HEK293 (cell line): Measurements from ENCODE around the gene AKAP6.

Experiments used
- CTCF ChIA-PET: fragments of 350-600 bp; formaldehyde crosslinking; extraction: SDS; loops from one replicate; lab custom pipeline; 2021; ENCODE audit warnings: antibody characterized with exemption; lab: Yijun Ruan, JAX
- POLR2A ChIA-PET: fragments of 300-600 bp; formaldehyde crosslinking; extraction: SDS; loops from one replicate; lab custom pipeline; 2020; ENCODE audit warnings: antibody characterized with exemption, inconsistent platforms; lab: Yijun Ruan, JAX
- H3K27ac ChIP-seq: fragments of 200-500 bp; sonication (Bioruptor generic); 2 replicates; pipeline ENCODE4 v1.5.1; 2014; ENCODE audit warnings: low read depth, low read length, control low read depth, inconsistent platforms; ENCODE audit errors: extremely low read depth
- H3K36me3 ChIP-seq, 2 experiments: fragments of 200-500 bp in 1 of 2; sonication (Bioruptor generic) in 1 of 2; 1 replicate in 1 of 2; 2 replicates in 1 of 2; pipeline ENCODE4 v1.5.1; 2014 to 2017; ENCODE audit warnings: inconsistent platforms in 2 of 2, low read length in 2 of 2; ENCODE audit not compliant: control insufficient read depth in 2 of 2, insufficient read depth in 1 of 2
- H3K4me1 ChIP-seq: fragments of 200-500 bp; sonication (Bioruptor generic); 2 replicates; pipeline ENCODE4 v1.5.1; 2014; ENCODE audit warnings: mild to moderate bottlenecking, low read length, inconsistent platforms; ENCODE audit not compliant: control insufficient read depth, insufficient read depth
- H3K4me3 ChIP-seq: 2 replicates; pipeline ENCODE4 v1.5.1; 2011; ENCODE audit warnings: low read depth, mild to moderate bottlenecking, control low read depth, low read length, moderate library complexity
- H3K9me3 ChIP-seq: fragments of 200-500 bp; sonication (Bioruptor generic); 2 replicates; pipeline ENCODE4 v1.5.1; 2014; ENCODE audit warnings: low read depth, low read length, inconsistent platforms; ENCODE audit not compliant: control insufficient read depth, insufficient read depth
- AEBP2 ChIP-seq: fragments of 450-650 bp; formaldehyde crosslinking; IDR thresholded peaks from 2 replicates; pipeline ENCODE4 v1.5.1; 2016; ENCODE audit warnings: missing biosample characterization, missing genetic modification characterization, borderline replicate concordance
- IKZF3 ChIP-seq: fragments of 450-650 bp; IDR thresholded peaks from 2 replicates; pipeline ENCODE4 v1.5.0; 2018; ENCODE audit warnings: missing biosample characterization, mild to moderate bottlenecking, missing genetic modification characterization, moderate library complexity
- OSR2 ChIP-seq: fragments of 450-650 bp; formaldehyde crosslinking; IDR thresholded peaks from 2 replicates; pipeline ENCODE4 v1.5.1; 2016; ENCODE audit warnings: missing biosample characterization, missing genetic modification characterization
- PATZ1 ChIP-seq: fragments of 450-650 bp; formaldehyde crosslinking; IDR thresholded peaks from 2 replicates; pipeline ENCODE4 v1.5.1; 2016; ENCODE audit warnings: missing biosample characterization, missing genetic modification characterization
- SP2 ChIP-seq: fragments of 450-650 bp; formaldehyde crosslinking; IDR thresholded peaks from 2 replicates; pipeline ENCODE4 v1.5.1; 2016; ENCODE audit warnings: missing biosample characterization, missing genetic modification characterization
- TRIM28 ChIP-seq: IDR thresholded peaks from 2 replicates; pipeline ENCODE4 v1.6.1; 2011; ENCODE audit warnings: low read length, control low read depth, borderline replicate concordance
- WT1 ChIP-seq: fragments of 450-650 bp; formaldehyde crosslinking; IDR thresholded peaks from 2 replicates; pipeline ENCODE4 v1.5.1; 2016; ENCODE audit warnings: missing biosample characterization, missing genetic modification characterization
- ZFP3 ChIP-seq: fragments of 450-650 bp; formaldehyde crosslinking; IDR thresholded peaks from 2 replicates; pipeline ENCODE4 v1.5.1; 2016; ENCODE audit warnings: low read depth, missing biosample characterization, missing genetic modification characterization
- ZIC2 ChIP-seq: fragments of 450-650 bp; formaldehyde crosslinking; IDR thresholded peaks from 2 replicates; pipeline ENCODE4 v1.5.1; 2016; ENCODE audit warnings: missing biosample characterization, missing genetic modification characterization
- ZNF10 ChIP-seq: fragments of 450-650 bp; formaldehyde crosslinking; IDR thresholded peaks from 2 replicates; pipeline ENCODE4 v1.5.1; 2017; ENCODE audit warnings: missing biosample characterization, missing genetic modification characterization
- ZNF214 ChIP-seq: fragments of 450-650 bp; formaldehyde crosslinking; IDR thresholded peaks from 2 replicates; pipeline ENCODE4 v1.5.1; 2017; ENCODE audit warnings: missing biosample characterization, mild to moderate bottlenecking, missing genetic modification characterization, borderline replicate concordance
- ZNF221 ChIP-seq: fragments of 450-650 bp; formaldehyde crosslinking; IDR thresholded peaks from 2 replicates; pipeline ENCODE4 v1.5.1; 2017; ENCODE audit warnings: missing biosample characterization, missing genetic modification characterization, borderline replicate concordance
- ZNF311 ChIP-seq: fragments of 450-650 bp; formaldehyde crosslinking; IDR thresholded peaks from 2 replicates; pipeline ENCODE4 v1.5.1; 2017; ENCODE audit warnings: missing biosample characterization, missing genetic modification characterization, borderline replicate concordance
- ZNF324 ChIP-seq: fragments of 450-650 bp; formaldehyde crosslinking; IDR thresholded peaks from 2 replicates; pipeline ENCODE4 v1.5.1; 2016; ENCODE audit warnings: missing biosample characterization, missing genetic modification characterization
- ZNF394 ChIP-seq: fragments of 450-650 bp; formaldehyde crosslinking; IDR thresholded peaks from 2 replicates; pipeline ENCODE4 v1.5.1; 2016; ENCODE audit warnings: missing biosample characterization, missing genetic modification characterization, mild to moderate bottlenecking, moderate library complexity, borderline replicate concordance
- ZNF433 ChIP-seq: fragments of 450-650 bp; formaldehyde crosslinking; IDR thresholded peaks from 2 replicates; pipeline ENCODE4 v1.5.1; 2016; ENCODE audit warnings: missing biosample characterization, missing genetic modification characterization, low read depth
- ZNF610 ChIP-seq: fragments of 450-650 bp; formaldehyde crosslinking; IDR thresholded peaks from 2 replicates; pipeline ENCODE4 v1.5.1; 2016; ENCODE audit warnings: missing biosample characterization, missing genetic modification characterization, borderline replicate concordance
- ZNF654 ChIP-seq: fragments of 450-650 bp; formaldehyde crosslinking; IDR thresholded peaks from 2 replicates; pipeline ENCODE4 v1.5.1; 2016; ENCODE audit warnings: low read depth, missing biosample characterization, missing genetic modification characterization
- ZNF843 ChIP-seq: fragments of 450-650 bp; formaldehyde crosslinking; IDR thresholded peaks from 2 replicates; pipeline ENCODE4 v1.5.1; 2016; ENCODE audit warnings: missing biosample characterization, missing genetic modification characterization
- TF ChIP-seq, protein P1 (sequence below): fragments of 450-650 bp; formaldehyde crosslinking; IDR thresholded peaks from 2 replicates; pipeline ENCODE4 v1.5.1; 2016; ENCODE audit warnings: missing biosample characterization, missing genetic modification characterization
- TF ChIP-seq, protein P2 (sequence below): fragments of 450-650 bp; IDR thresholded peaks from 2 replicates; pipeline ENCODE4 v1.5.1; 2018; ENCODE audit warnings: missing biosample characterization, mild to moderate bottlenecking, missing genetic modification characterization
- TF ChIP-seq, protein P3 (sequence below): fragments of 450-650 bp; formaldehyde crosslinking; IDR thresholded peaks from 2 replicates; pipeline ENCODE4 v1.5.1; 2017; ENCODE audit warnings: missing biosample characterization, missing genetic modification characterization
- TF ChIP-seq, protein P4 (sequence below): fragments of 450-650 bp; IDR thresholded peaks from 2 replicates; pipeline ENCODE4 v1.5.1; 2018; ENCODE audit warnings: missing biosample characterization, missing genetic modification characterization

AKAP6 gene

DNA sequence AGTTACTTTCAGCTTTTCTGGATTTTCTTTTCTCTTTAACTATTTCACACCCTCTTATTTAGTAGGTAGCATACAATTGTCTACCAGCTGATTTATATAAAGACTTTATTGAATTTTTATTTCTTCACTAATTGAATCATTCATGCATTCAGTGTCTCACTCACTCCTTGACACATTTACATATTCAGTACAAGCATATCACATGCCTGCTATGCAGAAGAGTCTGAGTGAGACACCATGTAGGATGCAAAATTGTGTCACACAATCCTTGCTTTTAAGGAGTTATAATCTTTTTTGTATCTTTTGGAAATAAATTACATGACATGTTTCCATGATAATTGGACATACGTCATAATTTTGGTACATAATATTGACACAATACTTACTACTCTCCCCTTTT, 83.0 kb downstream of the AKAP6 start:
- CTCF ChIA-PET: interaction anchor here (0.6 kb wide), 1 partner anchor 53 kb away, joined by 3 read pairs; no protein-coding TSS in a partner anchor

GRCh38 chr14:32412532-32412931, 83.4 kb downstream of the AKAP6 start:
- Histone ChIP-seq H3K36me3 (no peaks in the 10 kb centered on the region), H3K9me3 (no peaks in the 10 kb centered on the region), H3K27ac (no peak overlapping the region), H3K4me1 (0 out of 2 replicates have a peak, but pooled peaks cover 4% of the 10 kb centered on the region)
- CTCF ChIA-PET: interaction anchor here (0.6 kb wide), 1 partner anchor 53 kb away, joined by 3 read pairs; no protein-coding TSS in a partner anchor
- POLR2A ChIA-PET: no interaction called here
- TF ChIP-seq TRIM28 (no peak), AEBP2 (tag by site-specific recombination) (no peak), ZNF433 (no peak), ZNF394 (tag by site-specific recombination) (no peak), OSR2 (tag by site-specific recombination) (no peak), SP2 (tag by site-specific recombination) (no peak), ZNF311 (no peak), ZNF610 (tag by site-specific recombination) (no peak), ZNF221 (no peak), IKZF3 (tag by site-specific recombination) (no peak), WT1 (tag by site-specific recombination) (no peak), ZNF10 (tag by site-specific recombination) (no peak), PATZ1 (tag by site-specific recombination) (no peak), ZIC2 (tag by site-specific recombination) (no peak)
- TF ChIP-seq, protein P1, sequence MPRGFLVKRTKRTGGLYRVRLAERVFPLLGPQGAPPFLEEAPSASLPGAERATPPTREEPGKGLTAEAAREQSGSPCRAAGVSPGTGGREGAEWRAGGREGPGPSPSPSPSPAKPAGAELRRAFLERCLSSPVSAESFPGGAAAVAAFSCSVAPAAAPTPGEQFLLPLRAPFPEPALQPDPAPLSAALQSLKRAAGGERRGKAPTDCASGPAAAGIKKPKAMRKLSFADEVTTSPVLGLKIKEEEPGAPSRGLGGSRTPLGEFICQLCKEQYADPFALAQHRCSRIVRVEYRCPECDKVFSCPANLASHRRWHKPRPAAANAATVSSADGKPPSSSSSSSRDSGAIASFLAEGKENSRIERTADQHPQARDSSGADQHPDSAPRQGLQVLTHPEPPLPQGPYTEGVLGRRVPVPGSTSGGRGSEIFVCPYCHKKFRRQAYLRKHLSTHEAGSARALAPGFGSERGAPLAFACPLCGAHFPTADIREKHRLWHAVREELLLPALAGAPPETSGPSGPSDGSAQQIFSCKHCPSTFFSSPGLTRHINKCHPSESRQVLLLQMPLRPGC (tag by site-specific recombination): no peak
- TF ChIP-seq, protein P2, sequence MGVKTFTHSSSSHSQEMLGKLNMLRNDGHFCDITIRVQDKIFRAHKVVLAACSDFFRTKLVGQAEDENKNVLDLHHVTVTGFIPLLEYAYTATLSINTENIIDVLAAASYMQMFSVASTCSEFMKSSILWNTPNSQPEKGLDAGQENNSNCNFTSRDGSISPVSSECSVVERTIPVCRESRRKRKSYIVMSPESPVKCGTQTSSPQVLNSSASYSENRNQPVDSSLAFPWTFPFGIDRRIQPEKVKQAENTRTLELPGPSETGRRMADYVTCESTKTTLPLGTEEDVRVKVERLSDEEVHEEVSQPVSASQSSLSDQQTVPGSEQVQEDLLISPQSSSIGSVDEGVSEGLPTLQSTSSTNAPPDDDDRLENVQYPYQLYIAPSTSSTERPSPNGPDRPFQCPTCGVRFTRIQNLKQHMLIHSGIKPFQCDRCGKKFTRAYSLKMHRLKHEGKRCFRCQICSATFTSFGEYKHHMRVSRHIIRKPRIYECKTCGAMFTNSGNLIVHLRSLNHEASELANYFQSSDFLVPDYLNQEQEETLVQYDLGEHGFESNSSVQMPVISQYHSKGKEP (tag by site-specific recombination): no peak
- TF ChIP-seq, protein P3, sequence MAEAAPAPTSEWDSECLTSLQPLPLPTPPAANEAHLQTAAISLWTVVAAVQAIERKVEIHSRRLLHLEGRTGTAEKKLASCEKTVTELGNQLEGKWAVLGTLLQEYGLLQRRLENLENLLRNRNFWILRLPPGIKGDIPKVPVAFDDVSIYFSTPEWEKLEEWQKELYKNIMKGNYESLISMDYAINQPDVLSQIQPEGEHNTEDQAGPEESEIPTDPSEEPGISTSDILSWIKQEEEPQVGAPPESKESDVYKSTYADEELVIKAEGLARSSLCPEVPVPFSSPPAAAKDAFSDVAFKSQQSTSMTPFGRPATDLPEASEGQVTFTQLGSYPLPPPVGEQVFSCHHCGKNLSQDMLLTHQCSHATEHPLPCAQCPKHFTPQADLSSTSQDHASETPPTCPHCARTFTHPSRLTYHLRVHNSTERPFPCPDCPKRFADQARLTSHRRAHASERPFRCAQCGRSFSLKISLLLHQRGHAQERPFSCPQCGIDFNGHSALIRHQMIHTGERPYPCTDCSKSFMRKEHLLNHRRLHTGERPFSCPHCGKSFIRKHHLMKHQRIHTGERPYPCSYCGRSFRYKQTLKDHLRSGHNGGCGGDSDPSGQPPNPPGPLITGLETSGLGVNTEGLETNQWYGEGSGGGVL (tag by site-specific recombination): no peak
- TF ChIP-seq, all 188 proteins: peak for 0
- H3K4me3 ChIP-seq: no peak overlapping the region

More for the DNA sequence above, 83.0 kb downstream of the AKAP6 start:
- TF ChIP-seq ZNF214 (no peak), ZNF843 (no peak), ZNF654 (no peak), ZNF221 (no peak), ZNF324 (no peak), ZFP3 (tag by site-specific recombination) (no peak), ZNF394 (tag by site-specific recombination) (no peak)
- TF ChIP-seq, protein P4, sequence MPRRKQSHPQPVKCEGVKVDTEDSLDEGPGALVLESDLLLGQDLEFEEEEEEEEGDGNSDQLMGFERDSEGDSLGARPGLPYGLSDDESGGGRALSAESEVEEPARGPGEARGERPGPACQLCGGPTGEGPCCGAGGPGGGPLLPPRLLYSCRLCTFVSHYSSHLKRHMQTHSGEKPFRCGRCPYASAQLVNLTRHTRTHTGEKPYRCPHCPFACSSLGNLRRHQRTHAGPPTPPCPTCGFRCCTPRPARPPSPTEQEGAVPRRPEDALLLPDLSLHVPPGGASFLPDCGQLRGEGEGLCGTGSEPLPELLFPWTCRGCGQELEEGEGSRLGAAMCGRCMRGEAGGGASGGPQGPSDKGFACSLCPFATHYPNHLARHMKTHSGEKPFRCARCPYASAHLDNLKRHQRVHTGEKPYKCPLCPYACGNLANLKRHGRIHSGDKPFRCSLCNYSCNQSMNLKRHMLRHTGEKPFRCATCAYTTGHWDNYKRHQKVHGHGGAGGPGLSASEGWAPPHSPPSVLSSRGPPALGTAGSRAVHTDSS (tag by site-specific recombination): no peak
- H3K36me3 ChIP-seq: no peaks in the 10 kb centered on the region
- POLR2A ChIA-PET: no interaction called here
- 0 out of 2 replicates have a peak, but pooled peaks cover 4% of the 10 kb centered on the region for H3K4me1 ChIP-seq
- no peak overlapping the region for H3K4me3 ChIP-seq
- no peak overlapping the region for H3K27ac ChIP-seq
- H3K9me3 ChIP-seq: no peaks in the 10 kb centered on the region
